Mammary epithelial cell (primary cell): ENCODE measurements around the gene FPGS.

Source experiments
- EZH2 ChIP-seq: IDR thresholded peaks from 2 replicates; pipeline ENCODE4 v1.6.1; 2012; ENCODE audit warnings: low read length, inconsistent platforms, borderline replicate concordance
- TF ChIP-seq, protein P1 (sequence below), 2 donors: IDR thresholded peaks in 1 of 2; conservative IDR thresholded peaks in 1 of 2; 2 replicates each; pipeline ENCODE4 v1.5.1; 2011 to 2012; ENCODE audit warnings: inconsistent platforms in 2 of 2, low read length in 2 of 2, mild to moderate bottlenecking in 2 of 2, control low read depth in 1 of 2, low read depth in 1 of 2; ENCODE audit not compliant: insufficient read depth in 1 of 2; ENCODE audit errors: extremely low read depth in 1 of 2

DNA sequence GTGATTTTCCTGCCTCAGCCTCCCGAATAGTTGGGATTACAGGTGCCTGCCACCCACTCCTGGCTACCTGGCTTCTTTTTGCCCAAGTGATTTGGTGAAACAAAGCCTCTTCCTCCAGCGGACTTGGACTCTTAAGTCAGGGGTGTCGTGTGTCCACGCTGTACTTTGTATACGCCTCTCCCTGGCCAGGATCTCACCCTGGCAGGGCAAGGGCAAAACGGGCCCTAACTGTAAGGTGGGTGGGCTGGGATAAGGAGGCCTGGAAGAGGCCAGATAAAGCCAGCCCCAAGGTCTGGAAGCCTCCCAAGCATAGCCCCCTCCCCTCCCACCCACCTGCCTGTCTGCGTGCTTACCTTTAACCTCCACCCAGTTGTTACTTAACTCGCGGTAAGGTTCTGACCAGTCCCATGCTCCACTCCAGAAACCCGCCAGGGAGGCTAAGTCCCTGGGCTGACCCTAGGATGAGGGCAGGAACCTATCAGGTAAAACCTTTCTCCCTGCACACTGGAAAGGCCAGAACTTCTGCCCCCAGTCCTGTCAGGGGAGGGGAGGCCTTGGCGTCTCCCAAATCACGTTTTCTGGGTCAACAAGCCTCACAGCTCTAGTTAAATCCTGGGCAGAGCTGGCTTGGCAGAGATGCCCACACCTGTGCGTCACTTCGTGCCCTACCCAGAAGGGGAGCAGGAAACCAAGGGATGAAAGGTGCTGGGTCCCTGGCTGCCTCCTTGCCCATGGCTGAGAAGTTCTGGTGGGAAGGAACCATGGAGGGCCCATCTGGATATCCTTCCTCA is 8.5 kb upstream of the FPGS start:
- TF ChIP-seq, protein P1, sequence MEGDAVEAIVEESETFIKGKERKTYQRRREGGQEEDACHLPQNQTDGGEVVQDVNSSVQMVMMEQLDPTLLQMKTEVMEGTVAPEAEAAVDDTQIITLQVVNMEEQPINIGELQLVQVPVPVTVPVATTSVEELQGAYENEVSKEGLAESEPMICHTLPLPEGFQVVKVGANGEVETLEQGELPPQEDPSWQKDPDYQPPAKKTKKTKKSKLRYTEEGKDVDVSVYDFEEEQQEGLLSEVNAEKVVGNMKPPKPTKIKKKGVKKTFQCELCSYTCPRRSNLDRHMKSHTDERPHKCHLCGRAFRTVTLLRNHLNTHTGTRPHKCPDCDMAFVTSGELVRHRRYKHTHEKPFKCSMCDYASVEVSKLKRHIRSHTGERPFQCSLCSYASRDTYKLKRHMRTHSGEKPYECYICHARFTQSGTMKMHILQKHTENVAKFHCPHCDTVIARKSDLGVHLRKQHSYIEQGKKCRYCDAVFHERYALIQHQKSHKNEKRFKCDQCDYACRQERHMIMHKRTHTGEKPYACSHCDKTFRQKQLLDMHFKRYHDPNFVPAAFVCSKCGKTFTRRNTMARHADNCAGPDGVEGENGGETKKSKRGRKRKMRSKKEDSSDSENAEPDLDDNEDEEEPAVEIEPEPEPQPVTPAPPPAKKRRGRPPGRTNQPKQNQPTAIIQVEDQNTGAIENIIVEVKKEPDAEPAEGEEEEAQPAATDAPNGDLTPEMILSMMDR (conservative IDR thresholded peaks at IDR 0.05 in 1 of 2, IDR thresholded peaks at IDR 0.05 in 1 of 2; ENCODE audit: extremely low read depth in 1 of 2, insufficient read depth in 1 of 2, low read depth in 1 of 2, low read length in 2 of 2) = no peak
- no peak for TF ChIP-seq EZH2
